Spleen (tissue), 7 donors: ENCODE data around the gene PPP2R5D.

Source experiments
- CTCF ChIP-seq, 11 experiments: fragments of 200-600 bp in 7 of 11; fragments of 450-650 bp in 4 of 11; sonication (generic) in 4 of 11; IDR thresholded peaks in 8 of 11; conservative IDR thresholded peaks in 3 of 11; 1 replicate in 7 of 11; 2 replicates in 4 of 11; pipeline versions ENCODE4 v1.4.0 to v1.8.0; 2016 to 2021; ENCODE audit warnings: antibody characterized with exemption in 11 of 11, inconsistent platforms in 4 of 11, mild to moderate bottlenecking in 1 of 11
- POLR2AphosphoS5 ChIP-seq, 3 donors: sonication (generic); formaldehyde crosslinking; IDR thresholded peaks; one replicate each; pipeline ENCODE4 v1.5.1; 2017; ENCODE audit warnings: antibody characterized with exemption in 3 of 3
- donor health status: DM: no; HTN: no; CAD: no; lungs with moderate emphysema.
- donor health status: DM: no; HTN: no; CAD: no.
- donor health status: DM: no; HTN: no; CAD: no.

- TF ChIP-seq CTCF (IDR thresholded peaks at IDR 0.05 in 8 of 11, conservative IDR thresholded peaks at IDR 0.05 in 3 of 11) (no peak), POLR2AphosphoS5 (IDR thresholded peaks at IDR 0.05) (no peak)
Measured at GRCh38 chr6:42996513-42996912, 12.1 kb downstream of the PPP2R5D start.
